Ascending aorta (tissue), 2 donors: ENCODE results near the gene JRKL. TPM values are rescaled to one million over a fixed set of nuclear protein-coding genes. Genes with fewer than 3 reads are reported as not detected.

Source experiments
- DNase-seq, 2 donors: peaks; one replicate each; pipeline ENCODE4 v3.0.0-alpha.2; 2019; ENCODE audit warnings: low spot score in 2 of 2
- H3K27ac ChIP-seq, 2 donors: fragments of 200-600 bp; sonication (generic); one replicate each; pipeline ENCODE4 v1.5.1; 2016 to 2017; ENCODE audit warnings: mild to moderate bottlenecking in 1 of 2
- H3K27me3 ChIP-seq: fragments of 200-600 bp; sonication (generic); one replicate; pipeline ENCODE4 v1.5.1; 2017
- H3K36me3 ChIP-seq, 2 donors: fragments of 200-600 bp; sonication (generic); one replicate each; pipeline ENCODE4 v1.5.1; 2016
- H3K4me1 ChIP-seq, 2 donors: fragments of 200-600 bp; sonication (generic); one replicate each; pipeline ENCODE4 v1.5.1; 2016 to 2017; ENCODE audit warnings: mild to moderate bottlenecking in 1 of 2
- H3K4me3 ChIP-seq, 2 donors: fragments of 200-600 bp; sonication (generic); one replicate each; pipeline ENCODE4 v1.5.1; 2016 to 2017; ENCODE audit warnings: mild to moderate bottlenecking in 1 of 2
- H3K9me3 ChIP-seq, 2 donors: fragments of 200-600 bp; sonication (generic); one replicate each; pipeline ENCODE4 v1.5.1; 2016
- CTCF ChIP-seq, 3 experiments: fragments of 200-600 bp in 2 of 3; fragments of 450-650 bp in 1 of 3; sonication (generic) in 2 of 3; IDR thresholded peaks; one replicate each; pipeline ENCODE4 v1.5.1; 2016 to 2019; ENCODE audit warnings: antibody characterized with exemption in 3 of 3, mild to moderate bottlenecking in 1 of 3, moderate library complexity in 1 of 3
- intact Hi-C: fragments of 100-400 bp; cut with DNase I; formaldehyde crosslinking; loops from one replicate; pipeline ENCODE4 v1.15.1; 2023
- total RNA-seq: library from RNA; depleted of rRNA; stranded (reverse); fragments of >200 nt; gene quantifications from one replicate; pipeline ENCODE4 v1.1.0, GENCODE V29; 2016

The JRKL gene
- 16.6 TPM for total RNA-seq

GRCh38 chr11:96389720-96390487, at the start of gene JRKL, which contains the start of gene CCDC82:
Gene JRKL (plus strand): TSS chr11:96390013. CDS start chr11:96390650, 637 bp downstream.
Gene CCDC82 (minus strand): TSS chr11:96389912. CDS start chr11:96384747, 5,165 bp downstream.
- Histone ChIP-seq H3K9me3 (no peaks in the 10 kb centered on the region), H3K27me3 (no peaks in the 10 kb centered on the region), H3K27ac (peak within 1 kb of the TSS; percentile 83 to 90), H3K36me3 (no peaks in the 10 kb centered on the region), H3K4me1 (peaks cover 0 to 16% of the 10 kb centered on the region in 2 donors), H3K4me3 (peak within 1 kb of the TSS; percentile 89 to 97)
- DNase-seq: peak; percentile 88 to 98
- TF ChIP-seq CTCF (IDR thresholded peaks at IDR 0.05): no peak
- intact Hi-C loops: loop anchor here (1.0 to 5.0 kb wide), 4 partner anchors 48 to 1418 kb away; partner anchors contain the start of genes CWC15, FAM76B, KDM4D and MAML2

- no peaks in the 10 kb centered on the region for H3K36me3 ChIP-seq
- peak overlapping the region; percentile 86 to 95 for H3K27ac ChIP-seq
- TF ChIP-seq CTCF (IDR thresholded peaks at IDR 0.05): no peak
- intact Hi-C loops: loop anchor here (1.0 to 5.0 kb wide), 4 partner anchors 33 to 178 kb away; partner anchors contain the start of gene CCDC82
- DNase-seq: no peak
- H3K9me3 ChIP-seq: no peaks in the 10 kb centered on the region
- peaks cover 4 to 46% of the 10 kb centered on the region in 2 donors for H3K4me1 ChIP-seq
- H3K4me3 ChIP-seq: peak overlapping the region; percentile 59 to 85
- H3K27me3 ChIP-seq: no peaks in the 10 kb centered on the region
Observed at GRCh38 chr11:96340555-96340885, 49.3 kb upstream of the JRKL start.

- peak; percentile 30 to 80 for DNase-seq
- intact Hi-C loops: loop anchor here (2.0 to 5.0 kb wide), 8 partner anchors 46 to 417 kb away; partner anchors contain the start of genes CCDC82 and MTMR2
Observed at GRCh38 chr11:96341211-96342013, 48.4 kb upstream of the JRKL start.

GRCh38 chr11:96342014-96342960, 47.5 kb upstream of the JRKL start:
- intact Hi-C loops: loop anchor here (2.0 to 5.0 kb wide), 7 partner anchors 45 to 417 kb away; partner anchors contain the start of genes CCDC82 and MTMR2
- no peaks in the 10 kb centered on the region for H3K9me3 ChIP-seq
- H3K4me1 ChIP-seq: peaks cover 4 to 32% of the 10 kb centered on the region in 2 donors
- peak overlapping the region; percentile 59 to 85 for H3K4me3 ChIP-seq
- H3K36me3 ChIP-seq: no peaks in the 10 kb centered on the region
- DNase-seq: no peak
- no peaks in the 10 kb centered on the region for H3K27me3 ChIP-seq
- TF ChIP-seq CTCF (IDR thresholded peaks at IDR 0.05): no peak
- H3K27ac ChIP-seq: peak overlapping the region; percentile 86 to 95

More at GRCh38 chr11:96341211-96342013, 48.4 kb upstream of the JRKL start:
- no peaks in the 10 kb centered on the region for H3K27me3 ChIP-seq
- H3K27ac ChIP-seq: peak overlapping the region; percentile 86 to 95
- peaks cover 4 to 41% of the 10 kb centered on the region in 2 donors for H3K4me1 ChIP-seq
- peak overlapping the region; percentile 59 to 85 for H3K4me3 ChIP-seq
- TF ChIP-seq CTCF (IDR thresholded peaks at IDR 0.05): peak; percentile 1 to 48 (median 23)
- H3K36me3 ChIP-seq: no peaks in the 10 kb centered on the region
- H3K9me3 ChIP-seq: no peaks in the 10 kb centered on the region
